Bone marrow (tissue), 2 donors: Measurements from ENCODE around the gene CHKB.

Source experiments
- DNase-seq, 2 donors: peaks; one replicate each; lab custom pipeline; 2025; lab: John Stamatoyannopoulos, UW

Gene CHKB

GRCh38 chr22:50530580-50530876 lies 52.1 kb downstream of the CHKB start:
- DNase-seq: no peak

GRCh38 chr22:50529897-50530579 lies 52.6 kb downstream of the CHKB start, which contains the start of gene TYMP:
Gene TYMP (minus strand): TSS chr22:50530012. CDS start chr22:50529709, 303 bp downstream.
- DNase-seq: peak in 1 of 2 donors; percentile 96

DNA sequence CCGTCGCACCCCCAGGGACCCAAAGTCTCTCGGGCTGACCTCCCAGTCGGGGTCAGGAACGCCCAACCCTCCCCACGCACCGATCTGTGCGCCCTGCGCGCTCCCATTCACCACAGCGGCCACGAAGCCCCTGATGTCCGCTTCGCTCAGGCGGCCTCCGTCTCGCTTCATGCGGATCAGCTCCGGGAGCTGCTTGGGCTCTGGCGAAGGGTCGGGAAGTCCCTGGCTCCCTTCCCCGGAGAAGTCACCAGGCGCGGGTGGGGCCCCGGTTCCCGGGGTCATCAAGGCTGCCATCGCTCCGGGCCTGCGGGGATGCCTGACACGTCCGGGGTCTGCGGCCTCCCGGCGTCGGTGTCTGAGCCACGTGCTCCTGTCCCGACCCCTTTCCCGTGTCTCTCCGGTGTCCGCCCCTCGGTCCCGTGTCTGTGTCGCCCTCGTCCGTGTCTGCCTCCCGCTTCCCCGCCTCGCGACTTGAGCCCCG lies 53.2 kb downstream of the CHKB start:
- no peak for DNase-seq
